ENCODE data around the gene MPHOSPH6. TPM values are rescaled to one million over a fixed set of nuclear protein-coding genes. Genes with fewer than 3 reads are reported as not detected.
A peak's percentile ranks its signal among the peaks of the same experiment; 100 is the strongest.
"Not testable (repeated sequence)": the region's sequence is repeated elsewhere in the genome, so short reads cannot be mapped to it uniquely, and the experiment has no call there.

The MPHOSPH6 gene
- total RNA-seq = 10 to 100 TPM; 27.1 to 28.7 TPM

GRCh38 chr16:82169861-82170845, at the start of gene MPHOSPH6:
Gene MPHOSPH6, minus strand, starts transcription at chr16:82170224. Its CDS starts 49 bp downstream, at chr16:82170175.
- DNase-seq = peak; percentile 93
- POLR2A ChIA-PET = interaction anchor here (0.8 to 2.6 kb wide), 10 partner anchors 16 to 482 kb away, joined by 3 to 24 read pairs (median 5); partner anchors contain the start of gene SDR42E1
- Mint-ChIP-seq H3K9me3 (peaks cover 17% of the 10 kb centered on the region), H3K27ac (peak within 1 kb of the TSS; percentile 89), H3K4me1 (peaks cover 21% of the 10 kb centered on the region), H3K36me3 (ENCODE audit: low read depth) (peaks cover 35% of the 10 kb centered on the region), H3K27me3 (peaks cover 34% of the 10 kb centered on the region), H3K4me3 (peak within 1 kb of the TSS; percentile 91)
- CTCF ChIA-PET = interaction anchor here (0.9 to 1.4 kb wide), 5 partner anchors 15 to 285 kb away, joined by 3 to 8 read pairs (median 4); partner anchors contain the start of gene SDR42E1

- Mint-ChIP-seq H3K9me3 (no peaks in the 10 kb centered on the region), H3K27ac (no peak overlapping the region), H3K4me1 (no peaks in the 10 kb centered on the region), H3K36me3 (ENCODE audit: low read depth) (no peaks in the 10 kb centered on the region), H3K27me3 (peaks cover 7% of the 10 kb centered on the region), H3K4me3 (no peak overlapping the region)
- POLR2A ChIA-PET = no interaction called here
- CTCF ChIA-PET = interaction anchor here (1.3 kb wide), 1 partner anchor 11 kb away, joined by 3 read pairs; no protein-coding TSS in a partner anchor
- DNase-seq = no peak
Observed at GRCh38 chr16:82219298-82219697, 49.3 kb upstream of the MPHOSPH6 start.

DNA sequence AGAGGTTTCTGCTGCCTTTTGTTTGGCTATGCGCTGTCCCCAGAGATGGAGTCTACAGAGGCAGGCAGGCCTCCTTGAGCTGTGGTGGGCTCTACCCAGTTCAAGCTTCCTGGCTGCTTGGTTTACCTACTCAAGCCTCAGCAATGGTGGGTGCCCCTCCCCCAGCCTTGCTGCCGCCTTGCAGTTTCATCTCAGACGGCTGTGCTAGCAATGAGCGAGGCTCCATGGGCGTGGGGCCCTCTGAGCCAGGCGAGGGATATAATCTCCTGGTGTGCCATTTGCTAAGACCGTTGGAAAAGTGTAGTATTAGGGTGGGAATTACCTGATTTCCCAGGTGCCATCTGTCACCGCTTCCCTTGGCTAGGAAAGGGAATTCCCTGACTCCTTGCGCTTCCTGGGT, 39.3 kb upstream of the MPHOSPH6 start:
- H3K4me3 Mint-ChIP-seq; DNase-seq; H3K27ac Mint-ChIP-seq; CTCF ChIA-PET; H3K4me1 Mint-ChIP-seq; H3K36me3 Mint-ChIP-seq (ENCODE audit: low read depth); POLR2A ChIA-PET; H3K9me3 Mint-ChIP-seq: not testable (repeated sequence)
- H3K27me3 Mint-ChIP-seq = peaks cover 17% of the 10 kb centered on the region

GRCh38 chr16:82203198-82203597, 33.2 kb upstream of the MPHOSPH6 start:
- CTCF ChIA-PET = no interaction called here
- POLR2A ChIA-PET = no interaction called here
- DNase-seq = no peak
- H3K4me3 Mint-ChIP-seq = no peak overlapping the region
- no peaks in the 10 kb centered on the region for H3K36me3 Mint-ChIP-seq (ENCODE audit: low read depth)
- no peak overlapping the region for H3K27ac Mint-ChIP-seq
- no peaks in the 10 kb centered on the region for H3K4me1 Mint-ChIP-seq
- no peaks in the 10 kb centered on the region for H3K9me3 Mint-ChIP-seq
- H3K27me3 Mint-ChIP-seq = peaks cover 20% of the 10 kb centered on the region

DNA sequence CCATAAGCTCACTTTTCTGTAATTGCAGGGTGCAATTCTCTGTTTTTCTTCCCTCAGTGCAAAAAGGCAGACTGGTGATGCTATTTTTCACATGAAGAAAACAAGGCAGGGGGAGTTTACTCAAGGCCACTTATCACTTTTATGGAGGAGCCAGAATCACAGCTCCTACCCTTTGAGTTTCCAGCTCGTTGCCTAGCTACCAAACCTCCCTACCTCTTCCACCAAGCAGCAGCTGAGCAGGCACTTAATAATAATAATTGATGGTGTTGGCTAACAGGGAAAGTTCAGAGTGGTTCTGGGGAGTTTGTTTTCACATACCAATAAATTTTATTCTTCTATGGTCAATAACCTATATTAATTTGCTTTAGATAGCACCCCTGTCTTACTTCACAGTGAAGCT, 31.9 kb upstream of the MPHOSPH6 start:
- Mint-ChIP-seq H3K4me3 (no peak overlapping the region), H3K27ac (no peak overlapping the region), H3K27me3 (peaks cover 21% of the 10 kb centered on the region), H3K9me3 (no peaks in the 10 kb centered on the region), H3K36me3 (ENCODE audit: low read depth) (no peaks in the 10 kb centered on the region), H3K4me1 (no peaks in the 10 kb centered on the region)
- no peak for DNase-seq
- ChIA-PET POLR2A (no interaction called here), CTCF (no interaction called here)

DNA sequence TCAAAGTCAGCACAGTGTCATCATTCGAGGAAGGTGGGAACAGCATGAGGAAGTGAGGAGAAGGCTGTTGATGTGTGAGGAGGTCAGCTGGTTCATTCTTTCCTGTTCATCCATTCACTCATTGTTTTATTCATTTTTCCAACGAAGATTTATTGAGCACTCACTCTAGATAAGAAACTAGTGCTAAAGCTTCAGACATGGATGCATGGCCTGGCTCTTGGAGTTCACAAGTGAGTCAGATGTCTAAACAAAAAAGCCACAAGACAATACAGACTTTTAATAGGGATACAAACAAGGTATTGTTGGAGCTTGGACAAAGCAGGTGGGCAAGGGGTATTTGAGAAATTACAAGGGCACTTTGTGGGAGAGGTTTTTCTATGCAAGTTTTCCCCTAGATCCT, 31.3 kb upstream of the MPHOSPH6 start:
- H3K36me3 Mint-ChIP-seq (ENCODE audit: low read depth) = no peaks in the 10 kb centered on the region
- H3K9me3 Mint-ChIP-seq = no peaks in the 10 kb centered on the region
- H3K4me3 Mint-ChIP-seq = no peak overlapping the region
- CTCF ChIA-PET = no interaction called here
- H3K27ac Mint-ChIP-seq = no peak overlapping the region
- no peak for DNase-seq
- POLR2A ChIA-PET = no interaction called here
- peaks cover under 1% of the 10 kb centered on the region for H3K4me1 Mint-ChIP-seq
- peaks cover 18% of the 10 kb centered on the region for H3K27me3 Mint-ChIP-seq

DNA sequence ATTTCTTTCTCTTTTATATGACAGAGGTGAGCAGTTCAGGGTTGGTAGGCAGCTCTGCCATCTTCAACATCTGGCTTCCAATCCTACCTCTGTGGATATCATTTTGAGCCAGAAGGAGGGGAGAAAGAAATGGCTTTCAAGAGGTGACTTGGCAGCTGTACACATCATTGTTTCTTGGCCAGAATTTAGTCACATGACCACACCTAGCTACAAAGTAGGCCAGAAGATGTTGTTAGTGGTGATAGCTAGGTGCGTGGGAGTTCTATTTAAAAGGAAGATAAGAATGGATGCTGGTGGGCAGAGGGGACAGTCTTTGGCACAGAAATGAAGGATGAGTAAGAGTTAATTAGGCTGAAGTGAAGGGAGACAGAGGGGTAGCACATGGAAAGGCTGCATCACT, 29.2 kb upstream of the MPHOSPH6 start:
- Mint-ChIP-seq H3K27me3 (peaks cover 13% of the 10 kb centered on the region), H3K36me3 (ENCODE audit: low read depth) (no peaks in the 10 kb centered on the region), H3K9me3 (no peaks in the 10 kb centered on the region), H3K4me3 (no peak overlapping the region), H3K27ac (no peak overlapping the region), H3K4me1 (peaks cover 7% of the 10 kb centered on the region)
- ChIA-PET POLR2A (no interaction called here), CTCF (no interaction called here)
- no peak for DNase-seq

- H3K9me3 Mint-ChIP-seq = no peaks in the 10 kb centered on the region
- no peak for DNase-seq
- H3K27ac Mint-ChIP-seq = no peak overlapping the region
- no peaks in the 10 kb centered on the region for H3K36me3 Mint-ChIP-seq (ENCODE audit: low read depth)
- peaks cover 15% of the 10 kb centered on the region for H3K4me1 Mint-ChIP-seq
- POLR2A ChIA-PET = no interaction called here
- CTCF ChIA-PET = no interaction called here
- peaks cover 13% of the 10 kb centered on the region for H3K27me3 Mint-ChIP-seq
- H3K4me3 Mint-ChIP-seq = no peak overlapping the region
Observed at GRCh38 chr16:82197540-82198240, 27.7 kb upstream of the MPHOSPH6 start.

DNA sequence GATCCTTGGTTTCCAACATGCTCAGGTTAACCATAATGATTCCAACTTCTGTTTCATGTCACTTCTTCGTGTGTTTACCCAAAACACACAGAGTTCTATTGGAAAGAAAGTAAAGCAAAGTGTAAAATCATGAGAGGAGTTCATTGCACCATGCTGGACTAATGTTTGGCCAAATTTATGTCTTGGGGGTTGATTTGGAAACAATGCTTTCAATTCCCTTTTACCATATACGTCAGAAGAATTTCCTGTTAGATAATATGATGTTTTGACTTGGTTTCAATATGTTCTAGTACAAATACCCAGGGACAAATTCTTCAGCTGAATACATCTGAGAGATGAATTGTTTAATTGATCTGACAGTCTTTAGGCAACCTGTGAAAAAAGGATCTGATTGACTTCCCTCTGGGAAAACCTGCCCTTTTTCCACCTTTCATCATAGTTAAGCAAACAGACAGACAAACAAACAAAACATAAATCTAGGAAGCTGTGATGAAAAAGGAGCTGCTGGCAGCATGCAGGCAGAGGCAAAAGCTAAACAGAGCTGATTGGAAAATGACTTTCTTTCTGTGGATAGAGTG, 26.0 kb upstream of the MPHOSPH6 start:
- H3K4me1 Mint-ChIP-seq = peaks cover 23% of the 10 kb centered on the region
- DNase-seq = no peak
- H3K4me3 Mint-ChIP-seq = no peak overlapping the region
- H3K36me3 Mint-ChIP-seq (ENCODE audit: low read depth) = peaks cover 2% of the 10 kb centered on the region
- H3K27ac Mint-ChIP-seq = no peak overlapping the region
- ChIA-PET POLR2A (no interaction called here), CTCF (interaction anchor here (1.5 kb wide), 1 partner anchor 35 kb away, joined by 4 read pairs; no protein-coding TSS in a partner anchor)
- peaks cover 8% of the 10 kb centered on the region for H3K27me3 Mint-ChIP-seq
- no peaks in the 10 kb centered on the region for H3K9me3 Mint-ChIP-seq

GRCh38 chr16:82194086-82194485, 24.1 kb upstream of the MPHOSPH6 start:
- CTCF ChIA-PET = interaction anchor here (0.7 kb wide), 2 partner anchors 917 to 1251 kb away, joined by 3 read pairs; no protein-coding TSS in a partner anchor
- peaks cover 17% of the 10 kb centered on the region for H3K27me3 Mint-ChIP-seq

GRCh38 chr16:82192665-82193064, 22.6 kb upstream of the MPHOSPH6 start:
- Mint-ChIP-seq H3K36me3 (ENCODE audit: low read depth) (peaks cover 2% of the 10 kb centered on the region), H3K9me3 (no peaks in the 10 kb centered on the region), H3K4me1 (peaks cover 29% of the 10 kb centered on the region), H3K4me3 (no peak overlapping the region), H3K27me3 (peaks cover 18% of the 10 kb centered on the region), H3K27ac (peak overlapping the region; percentile 82)
- peak; percentile 42 for DNase-seq
- ChIA-PET POLR2A (interaction anchor here (1.0 to 2.0 kb wide), 2 partner anchors 12 to 23 kb away, joined by 5 to 24 read pairs; partner anchors contain the start of gene MPHOSPH6), CTCF (interaction anchor here (0.7 to 1.2 kb wide), 2 partner anchors 37 to 59 kb away, joined by 3 read pairs; no protein-coding TSS in a partner anchor)

More at GRCh38 chr16:82194086-82194485, 24.1 kb upstream of the MPHOSPH6 start:
- H3K36me3 Mint-ChIP-seq (ENCODE audit: low read depth) = peaks cover 2% of the 10 kb centered on the region
- peaks cover 23% of the 10 kb centered on the region for H3K4me1 Mint-ChIP-seq
- H3K4me3 Mint-ChIP-seq = no peak overlapping the region
- no peaks in the 10 kb centered on the region for H3K9me3 Mint-ChIP-seq
- DNase-seq = no peak
- POLR2A ChIA-PET = no interaction called here
- no peak overlapping the region for H3K27ac Mint-ChIP-seq

- H3K36me3 Mint-ChIP-seq (ENCODE audit: low read depth) = peaks cover 2% of the 10 kb centered on the region
- H3K9me3 Mint-ChIP-seq = no peaks in the 10 kb centered on the region
- H3K4me3 Mint-ChIP-seq = no peak overlapping the region
- ChIA-PET POLR2A (interaction anchor here (3.0 kb wide), 1 partner anchor 21 kb away, joined by 8 read pairs; the partner anchor contains the start of gene MPHOSPH6), CTCF (no interaction called here)
- H3K27me3 Mint-ChIP-seq = peaks cover 20% of the 10 kb centered on the region
- H3K27ac Mint-ChIP-seq = no peak overlapping the region
- no peak for DNase-seq
- H3K4me1 Mint-ChIP-seq = peaks cover 26% of the 10 kb centered on the region
Observed at GRCh38 chr16:82190386-82190785, 20.4 kb upstream of the MPHOSPH6 start.

Data from activated CD4-positive, alpha-beta memory T cell treated with anti-CD3 and anti-CD28 coated beads, Interleukin-2, amount 10 ng/mL, durations not matched to agents 7 days and 5 days (primary cell).